GM18511 (cell line): Measurements from ENCODE around the gene EPHB1.

Experiments
- ATAC-seq: cut with Tn5 transposase; IDR thresholded peaks from one replicate; pipeline ENCODE4 v1.9.1; 2021; ENCODE audit warnings: mild to moderate bottlenecking, moderate library complexity; ENCODE audit not compliant: unreplicated experiment

EPHB1 gene

GRCh38 chr3:135141672-135142071 is 346.6 kb downstream of the EPHB1 start:
- ATAC-seq: no peak

GRCh38 chr3:135142530-135142929 is 347.5 kb downstream of the EPHB1 start:
- no peak for ATAC-seq

- ATAC-seq: no peak
Measured at GRCh38 chr3:135143474-135143873, 348.4 kb downstream of the EPHB1 start.

GRCh38 chr3:135145581-135145980 is 350.5 kb downstream of the EPHB1 start:
- no peak for ATAC-seq

GRCh38 chr3:135147657-135148056 is 352.6 kb downstream of the EPHB1 start:
- no peak for ATAC-seq

- no peak for ATAC-seq
Measured at GRCh38 chr3:135148398-135149020, 353.4 kb downstream of the EPHB1 start.

- no peak for ATAC-seq
Measured at GRCh38 chr3:135149707-135150681, 354.9 kb downstream of the EPHB1 start.

- ATAC-seq: no peak
Measured at GRCh38 chr3:135154186-135154585, 359.1 kb downstream of the EPHB1 start.

- ATAC-seq: no peak
Measured at GRCh38 chr3:135155228-135155627, 360.2 kb downstream of the EPHB1 start.

GRCh38 chr3:135155791-135156190 is 360.7 kb downstream of the EPHB1 start:
- ATAC-seq: no peak

- ATAC-seq: no peak
Measured at GRCh38 chr3:135157045-135157740, 362.1 kb downstream of the EPHB1 start.

GRCh38 chr3:135158520-135158919 is 363.5 kb downstream of the EPHB1 start:
- ATAC-seq: no peak

GRCh38 chr3:135159681-135160247 is 364.7 kb downstream of the EPHB1 start:
- no peak for ATAC-seq

GRCh38 chr3:135161425-135161824 is 366.4 kb downstream of the EPHB1 start:
- no peak for ATAC-seq

- no peak for ATAC-seq
Measured at GRCh38 chr3:135163701-135164100, 368.6 kb downstream of the EPHB1 start.

GRCh38 chr3:135165260-135165659 is 370.2 kb downstream of the EPHB1 start:
- no peak for ATAC-seq

GRCh38 chr3:135166266-135166825 is 371.3 kb downstream of the EPHB1 start:
- ATAC-seq: no peak

- no peak for ATAC-seq
Measured at GRCh38 chr3:135168822-135169221, 373.8 kb downstream of the EPHB1 start.

- ATAC-seq: no peak
Measured at GRCh38 chr3:135169651-135170050, 374.6 kb downstream of the EPHB1 start.

- ATAC-seq: no peak
Measured at GRCh38 chr3:135170732-135171131, 375.7 kb downstream of the EPHB1 start.
